GDM1 (cell line): ENCODE measurements around the gene UMPS.
A peak's percentile ranks its signal among the peaks of the same experiment; 100 is the strongest.
"Not testable (repeated sequence)": the region's sequence is repeated elsewhere in the genome, so short reads cannot be mapped to it uniquely, and the experiment has no call there.

ENCODE experiments used
- DNase-seq: peaks from one replicate; lab custom pipeline; 2025; lab: John Stamatoyannopoulos, UW

UMPS gene

GRCh38 chr3:124780356-124780755 is 50.1 kb downstream of the UMPS start:
- DNase-seq: no peak

GRCh38 chr3:124780761-124781475 is 50.7 kb downstream of the UMPS start:
- peak; percentile 6 for DNase-seq

GRCh38 chr3:124781476-124782376 is 51.5 kb downstream of the UMPS start:
- DNase-seq: no peak

- DNase-seq: not testable (repeated sequence)
Observed at GRCh38 chr3:124782377-124782712, 52.1 kb downstream of the UMPS start.

- no peak for DNase-seq
Observed at GRCh38 chr3:124783696-124784095, 53.4 kb downstream of the UMPS start.

GRCh38 chr3:124784686-124785382 is 54.6 kb downstream of the UMPS start:
- peak; percentile 58 for DNase-seq

- DNase-seq: no peak
Observed at GRCh38 chr3:124785973-124786372, 55.7 kb downstream of the UMPS start.

- no peak for DNase-seq
Observed at GRCh38 chr3:124786511-124787241, 56.4 kb downstream of the UMPS start.

GRCh38 chr3:124787476-124788195 is 57.4 kb downstream of the UMPS start:
- DNase-seq: no peak

GRCh38 chr3:124788254-124788745 is 58.0 kb downstream of the UMPS start:
- no peak for DNase-seq

- DNase-seq: not testable (repeated sequence)
Observed at GRCh38 chr3:124789103-124789502, 58.9 kb downstream of the UMPS start.

- no peak for DNase-seq
Observed at GRCh38 chr3:124791142-124791541, 60.9 kb downstream of the UMPS start.

- DNase-seq: peak; percentile 34
Observed at GRCh38 chr3:124791639-124792151, 61.4 kb downstream of the UMPS start.

- no peak for DNase-seq
Observed at GRCh38 chr3:124792341-124793040, 62.2 kb downstream of the UMPS start.

GRCh38 chr3:124793054-124793739 is 62.9 kb downstream of the UMPS start:
- no peak for DNase-seq

- no peak for DNase-seq
Observed at GRCh38 chr3:124796477-124796876, 66.2 kb downstream of the UMPS start.

GRCh38 chr3:124797426-124797945 is 67.2 kb downstream of the UMPS start:
- DNase-seq: no peak
